GM21447 (cell line): ENCODE measurements around the gene VWA8.
A peak's percentile ranks its signal among the peaks of the same experiment; 100 is the strongest.

Experiments
- ATAC-seq: cut with Tn5 transposase; IDR thresholded peaks from one replicate; pipeline ENCODE4 v1.9.1; 2021; ENCODE audit not compliant: unreplicated experiment

VWA8 gene

GRCh38 chr13:41696163-41697003 is 264.5 kb downstream of the VWA8 start:
- ATAC-seq = no peak

- no peak for ATAC-seq
These were observed 266.2 kb downstream of the VWA8 start for GRCh38 chr13:41694545-41695301.

- no peak for ATAC-seq
These were observed 267.5 kb downstream of the VWA8 start for GRCh38 chr13:41693434-41693833.

GRCh38 chr13:41691274-41691673 is 269.6 kb downstream of the VWA8 start:
- ATAC-seq = no peak

DNA sequence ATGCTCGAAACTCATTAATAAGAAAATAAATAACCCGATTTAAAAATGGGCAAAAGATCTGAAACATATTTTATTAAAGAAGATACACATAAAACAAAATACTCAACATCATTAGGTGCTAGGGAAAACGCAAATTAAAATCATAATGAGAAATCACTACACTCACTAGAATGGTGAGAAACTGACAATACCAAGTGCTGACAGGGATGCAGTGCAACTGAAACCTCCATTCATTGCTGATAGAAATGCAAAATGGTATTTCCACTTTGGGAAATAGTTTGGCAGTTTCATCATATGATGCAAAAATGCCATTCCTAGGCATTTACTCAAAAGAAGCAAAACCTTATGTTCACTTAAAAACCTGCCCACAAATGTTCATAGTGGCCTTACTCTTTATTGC is 278.1 kb downstream of the VWA8 start:
- no peak for ATAC-seq

DNA sequence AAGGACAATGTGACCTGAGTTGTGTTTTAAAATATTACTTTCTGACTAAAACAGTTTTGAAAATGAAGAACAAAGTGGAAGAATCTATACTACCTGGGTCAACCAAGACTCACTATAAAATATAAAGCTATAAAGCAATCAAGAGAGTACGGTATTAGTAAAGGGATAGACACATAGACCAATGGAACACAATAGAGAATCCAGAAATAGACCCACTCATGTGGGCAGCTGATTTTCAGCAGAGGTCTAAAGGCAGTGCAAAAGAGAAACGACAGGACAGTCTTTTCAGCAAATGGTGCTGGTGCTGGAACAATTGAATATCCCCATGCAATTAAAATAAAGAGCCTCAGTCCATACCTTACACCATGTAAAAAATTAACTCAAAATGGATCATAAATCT is 278.9 kb downstream of the VWA8 start:
- ATAC-seq = no peak

- ATAC-seq = no peak
These were observed 279.3 kb downstream of the VWA8 start for GRCh38 chr13:41681587-41681986.

DNA sequence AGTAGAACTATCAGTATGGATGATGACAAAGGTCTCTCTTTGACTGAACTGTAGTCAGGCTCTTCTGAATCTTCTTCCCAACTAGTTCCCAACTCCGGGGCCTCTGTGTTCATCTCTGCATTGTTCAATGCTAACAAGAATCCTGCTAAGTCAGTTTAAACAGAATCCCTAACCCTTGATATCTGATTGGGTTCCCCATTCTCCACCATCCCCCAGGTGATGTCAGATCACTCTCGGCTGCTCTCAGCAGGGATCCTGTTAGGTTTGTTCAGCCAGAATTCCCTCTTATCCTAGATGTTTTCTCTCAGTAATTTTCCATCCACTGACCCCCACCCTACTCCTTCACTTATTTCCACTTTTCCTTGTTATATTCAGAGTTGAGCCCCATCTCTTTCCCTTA is 280.0 kb downstream of the VWA8 start:
- no peak for ATAC-seq

DNA sequence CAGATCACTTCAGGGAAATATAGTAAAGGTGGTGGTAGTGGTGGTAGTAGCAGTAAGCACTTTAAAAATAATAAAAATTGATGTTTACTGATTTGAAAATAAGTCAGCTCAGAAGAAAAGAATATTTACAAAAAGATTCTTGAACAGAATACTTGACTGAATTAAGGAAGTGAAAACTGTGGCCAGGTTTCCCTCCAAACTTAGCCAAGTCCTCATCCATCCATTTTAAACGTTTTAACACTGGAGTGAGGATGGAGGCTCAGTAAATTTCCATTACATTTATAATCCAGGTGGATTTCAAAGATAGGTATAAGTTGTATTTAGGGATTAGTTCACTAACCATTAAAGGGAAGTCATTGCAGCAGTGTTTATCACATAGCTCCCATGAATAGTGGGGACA is 282.1 kb downstream of the VWA8 start:
- no peak for ATAC-seq

GRCh38 chr13:41678249-41678648 is 282.7 kb downstream of the VWA8 start:
- no peak for ATAC-seq

DNA sequence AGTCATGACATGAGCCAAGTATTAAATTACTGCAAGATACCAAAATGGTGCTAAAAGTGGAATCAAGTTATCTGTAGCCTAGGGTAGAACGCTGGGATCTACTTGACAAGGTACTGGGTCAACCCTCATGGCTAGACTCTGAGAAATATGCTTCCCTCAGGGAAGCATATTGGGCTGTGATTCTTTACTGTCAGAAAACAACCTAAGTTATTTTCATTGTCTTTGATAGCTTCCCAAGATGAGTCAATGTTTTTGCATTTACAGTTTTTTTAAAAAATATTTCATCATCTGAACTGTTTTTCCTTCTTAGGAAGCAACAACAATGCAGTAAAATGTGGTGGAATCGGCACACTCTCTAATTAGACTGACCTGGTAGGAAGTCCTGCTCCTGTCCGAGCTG is 285.6 kb downstream of the VWA8 start:
- ATAC-seq = no peak

GRCh38 chr13:41674246-41674645 is 286.7 kb downstream of the VWA8 start:
- ATAC-seq = no peak

- ATAC-seq = no peak
These were observed 287.3 kb downstream of the VWA8 start for GRCh38 chr13:41673640-41674039.

DNA sequence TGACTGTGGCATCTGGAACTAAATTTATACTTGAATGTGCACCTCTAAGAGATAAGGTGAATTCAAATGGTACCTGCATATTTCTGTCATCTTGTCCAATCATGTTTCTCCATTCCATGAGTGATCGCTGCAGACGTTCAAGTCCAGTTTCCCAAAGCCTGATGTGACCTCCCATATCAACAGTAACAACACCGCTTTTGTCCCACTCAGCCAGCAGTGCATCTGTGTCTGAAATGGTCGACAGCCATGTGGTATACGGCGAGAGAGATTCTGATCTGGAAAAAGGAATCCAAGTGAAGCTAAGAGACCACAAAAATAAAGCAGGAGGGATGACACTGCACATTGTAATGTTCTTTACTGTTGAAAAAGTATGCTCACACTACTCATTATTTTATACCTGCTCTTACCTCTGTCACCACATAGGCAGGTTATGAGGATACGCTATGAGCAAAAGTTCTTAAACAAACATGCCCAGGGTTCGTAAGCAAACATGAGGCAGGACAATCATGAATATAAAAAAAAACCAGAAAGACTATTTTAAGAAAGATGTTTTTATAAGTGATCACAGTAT is 290.0 kb downstream of the VWA8 start:
- no peak for ATAC-seq

DNA sequence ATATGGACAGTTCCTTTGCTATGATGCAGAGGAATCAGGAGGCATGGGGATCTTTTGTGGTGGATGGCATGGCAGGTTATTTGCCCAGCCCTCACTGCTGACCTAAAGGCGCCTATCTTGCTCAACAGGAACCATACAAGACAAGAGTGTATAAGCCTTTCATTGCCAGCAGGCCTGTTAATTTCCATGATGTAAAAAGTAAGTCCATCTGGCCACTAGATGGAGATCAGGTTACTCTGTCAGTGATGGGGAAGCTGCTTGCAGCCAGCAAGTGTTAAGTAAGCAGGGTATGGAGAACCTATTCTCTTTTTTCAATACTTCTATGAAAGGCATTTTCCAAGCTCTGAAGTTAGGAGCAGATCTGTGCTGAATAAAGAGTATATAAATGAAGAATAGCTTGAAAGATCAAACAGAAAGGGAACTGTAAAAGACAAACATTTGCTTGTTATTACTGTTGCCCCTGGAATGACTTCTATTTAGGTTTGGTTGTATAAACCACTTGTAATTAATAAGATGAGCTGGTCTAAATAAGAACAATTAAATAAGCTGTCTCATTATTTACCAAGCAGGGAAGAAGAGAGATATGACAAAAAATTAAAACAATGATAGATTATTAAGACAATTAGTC is 292.7 kb downstream of the VWA8 start:
- ATAC-seq = peak; percentile 89

- no peak for ATAC-seq
These were observed 294.3 kb downstream of the VWA8 start for GRCh38 chr13:41666644-41667043.

DNA sequence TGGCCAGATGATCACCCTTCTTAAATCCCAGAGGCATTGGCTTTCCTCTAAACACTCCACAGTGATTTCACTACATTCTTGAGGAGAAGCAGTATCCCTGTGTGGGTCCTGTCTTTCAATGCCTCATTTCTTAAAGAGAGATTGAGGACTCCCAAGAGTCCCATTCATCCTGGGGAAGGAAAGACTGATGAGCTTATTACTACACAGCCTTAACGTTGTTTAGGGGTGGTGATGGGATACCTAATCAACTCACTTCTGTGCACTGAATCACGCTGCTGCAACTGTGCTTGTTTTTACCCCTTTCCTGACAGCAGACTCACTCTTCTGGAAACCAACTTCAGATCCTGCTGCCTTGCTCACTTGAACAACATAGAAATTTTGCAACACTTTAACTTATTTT is 300.5 kb downstream of the VWA8 start:
- ATAC-seq = no peak

GRCh38 chr13:41658057-41658661 is 302.8 kb downstream of the VWA8 start:
- ATAC-seq = no peak

GRCh38 chr13:41655997-41656396 is 304.9 kb downstream of the VWA8 start:
- ATAC-seq = no peak

DNA sequence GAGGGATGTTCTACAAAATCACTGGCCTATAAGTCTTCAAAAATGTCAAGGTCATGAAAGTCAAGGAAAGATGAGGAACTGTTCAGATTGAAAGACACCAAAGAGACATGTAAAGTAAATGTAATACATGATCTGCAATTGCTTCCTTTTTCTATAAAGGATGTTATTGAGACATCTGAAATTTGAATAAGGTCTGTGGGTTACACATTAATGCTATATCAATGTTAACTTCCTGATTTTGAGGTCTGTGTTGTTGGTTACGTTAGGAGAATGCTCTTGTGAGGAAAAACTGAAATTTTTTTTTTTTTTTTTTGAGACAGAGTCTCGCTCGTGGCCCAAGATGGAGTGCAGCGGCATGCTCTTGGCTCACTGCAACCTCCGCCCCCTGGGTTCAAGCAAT is 306.1 kb downstream of the VWA8 start:
- no peak for ATAC-seq

DNA sequence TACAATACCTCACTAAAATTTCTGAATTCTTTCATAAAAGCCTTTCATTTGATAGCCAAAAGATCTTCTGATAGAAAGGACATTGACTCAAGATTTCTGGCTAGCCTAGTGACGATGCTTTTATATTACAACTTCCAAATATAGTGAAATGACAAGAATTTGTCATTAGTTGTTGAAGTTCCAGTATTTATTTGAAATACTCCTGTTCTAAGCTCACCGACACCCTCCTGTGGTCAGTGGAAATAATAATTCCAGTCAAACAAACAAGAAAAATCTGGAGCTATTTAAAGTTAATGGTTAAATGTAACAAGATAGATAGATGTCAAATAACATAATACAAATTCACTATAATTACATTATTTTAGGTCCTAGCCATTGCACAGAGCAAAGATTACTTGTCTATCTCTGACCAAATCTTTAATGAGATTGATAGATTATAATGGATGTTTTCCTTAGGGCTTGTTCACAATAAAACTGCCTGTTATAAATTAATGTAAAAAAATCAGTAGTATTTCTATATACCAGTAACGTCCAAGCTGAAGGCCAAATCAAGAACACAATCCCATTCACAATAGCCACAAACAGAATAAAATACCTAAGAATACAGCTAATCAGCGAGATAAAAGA is 308.1 kb downstream of the VWA8 start:
- ATAC-seq = no peak
